PC-3 (cell line): ENCODE results near the gene SPHK1. TPM values are rescaled to one million over a fixed set of nuclear protein-coding genes. Genes with fewer than 3 reads are reported as not detected.

Experiments
- ATAC-seq: fragments of 200-7000 bp; cut with Tn5 transposase; 2 replicates; pipeline ENCODE4 v1.9.1; 2020; ENCODE audit warnings: mild to moderate bottlenecking, moderate library complexity
- BruUV-seq: library from RNA; stranded (reverse); fragments of 400-500 nt; replicated peaks from 2 replicates; lab custom pipeline; 2021; lab: Mats Ljungman, UMichigan
- CTCF ChIA-PET: fragments of 300-600 bp; sonication (Branson Sonifier 250); formaldehyde crosslinking; loops from one replicate; lab custom pipeline; 2022; ENCODE audit warnings: antibody characterized with exemption; lab: Charles Lee
- POLR2A ChIA-PET: fragments of 300-600 bp; sonication (Branson Sonifier 250); formaldehyde crosslinking; loops from one replicate; lab custom pipeline; 2022; ENCODE audit warnings: antibody characterized with exemption; ENCODE audit not compliant: unreplicated experiment; lab: Charles Lee
- DNase-seq: peaks from one replicate; pipeline ENCODE4 v3.0.0-alpha.2; 2015
- H2AFZ ChIP-seq: fragments of 300-600 bp; sonication (generic); 2 replicates; pipeline ENCODE4 v1.6.0; 2016; ENCODE audit warnings: antibody characterized with exemption, low read length
- H3F3A ChIP-seq: fragments of 300-600 bp; sonication (generic); one replicate; pipeline ENCODE4 v1.6.0; 2017; ENCODE audit warnings: antibody characterized with exemption, low read length, control low read depth, mild to moderate bottlenecking; ENCODE audit not compliant: unreplicated experiment
- H3K27ac ChIP-seq: fragments of 300-600 bp; sonication (generic); 2 replicates; pipeline ENCODE4 v1.5.1; 2016; ENCODE audit warnings: mild to moderate bottlenecking, low read length
- H3K27me3 ChIP-seq: fragments of 300-600 bp; sonication (generic); 2 replicates; pipeline ENCODE4 v1.6.1; 2016; ENCODE audit warnings: low read length, mixed read lengths
- H3K36me3 ChIP-seq: fragments of 300-600 bp; sonication (generic); 2 replicates; pipeline ENCODE4 v1.6.1; 2016; ENCODE audit warnings: low read depth, mixed run types, low read length, mixed read lengths
- H3K4me1 ChIP-seq: fragments of 300-600 bp; sonication (generic); 2 replicates; pipeline ENCODE4 v1.5.1; 2016; ENCODE audit warnings: low read length; ENCODE audit not compliant: insufficient read depth
- H3K4me2 ChIP-seq: fragments of 300-600 bp; sonication (generic); 2 replicates; pipeline ENCODE4 v1.6.0; 2016; ENCODE audit warnings: low read length
- H3K4me3 ChIP-seq: fragments of 300-600 bp; sonication (generic); 2 replicates; pipeline ENCODE4 v1.5.1; 2016; ENCODE audit warnings: mild to moderate bottlenecking, low read length, mixed read lengths
- H3K79me2 ChIP-seq: fragments of 300-600 bp; sonication (generic); 2 replicates; pipeline ENCODE4 v1.6.1; 2017; ENCODE audit warnings: low read length, mixed read lengths
- H3K9ac ChIP-seq: fragments of 300-600 bp; sonication (generic); 2 replicates; pipeline ENCODE4 v1.6.0; 2016; ENCODE audit warnings: mild to moderate bottlenecking, low read length
- H3K9me2 ChIP-seq: fragments of 300-600 bp; sonication (generic); replicated peaks from 2 replicates; pipeline ENCODE4 v1.6.1; 2016; ENCODE audit warnings: mixed run types, low read length, mixed read lengths
- H3K9me3 ChIP-seq: fragments of 300-600 bp; sonication (generic); 2 replicates; pipeline ENCODE4 v1.6.1; 2016; ENCODE audit warnings: low read length, mixed read lengths
- H4K20me1 ChIP-seq: fragments of 300-600 bp; sonication (generic); 2 replicates; pipeline ENCODE4 v1.6.1; 2016; ENCODE audit warnings: low read length, mixed read lengths
- CTCF ChIP-seq: fragments of 300-600 bp; sonication (generic); conservative IDR thresholded peaks from 2 replicates; pipeline ENCODE4 v1.5.1; 2017; ENCODE audit warnings: antibody characterized with exemption, low read depth, mild to moderate bottlenecking, low read length
- EZH2 ChIP-seq: fragments of 300-600 bp; sonication (generic); IDR thresholded peaks from one replicate; pipeline ENCODE4 v1.6.1; 2017; ENCODE audit warnings: antibody characterized with exemption, mild to moderate bottlenecking, low read length; ENCODE audit not compliant: unreplicated experiment
- EZH2phosphoT487 ChIP-seq: fragments of 300-600 bp; sonication (generic); IDR thresholded peaks from 2 replicates; pipeline ENCODE4 v1.6.1; 2018; ENCODE audit warnings: mild to moderate bottlenecking, antibody characterized with exemption, low read length, borderline replicate concordance
- intact Hi-C: fragments of 100-400 bp; cut with micrococcal nuclease; formaldehyde crosslinking; loops from 2 replicates; pipeline ENCODE4 v1.9.0; 2023
- total RNA-seq: library from RNA; depleted of rRNA; stranded (reverse); fragments of >200 nt; gene quantifications from 2 replicates; pipeline ENCODE4 v1.2.3, GENCODE V29; 2014

Gene SPHK1
- total RNA-seq, 1 experiment from 2014 or later = 54.2 TPM

GRCh38 chr17:76432712-76433336 is 48.4 kb downstream of the SPHK1 start:
- H3K4me1 ChIP-seq = peaks cover 12% of the 10 kb centered on the region
- ATAC-seq (peak; percentile 54; the same call in 1 of the 2 replicates), DNase-seq (peak; percentile 65)
- peaks cover 49% of the 10 kb centered on the region for H4K20me1 ChIP-seq
- no peaks in the 10 kb centered on the region for H3K27me3 ChIP-seq
- peaks cover 95% of the 10 kb centered on the region for H3K79me2 ChIP-seq
- H3K9ac ChIP-seq = no peak overlapping the region
- no peak overlapping the region for H3K4me3 ChIP-seq
- H3F3A ChIP-seq = no peaks in the 10 kb centered on the region
- no TSS peak for BruUV-seq
- TF ChIP-seq EZH2 (no peak), CTCF (peak; percentile 77), EZH2phosphoT487 (no peak)
- no peaks in the 10 kb centered on the region for H3K9me2 ChIP-seq
- H3K9me3 ChIP-seq = no peaks in the 10 kb centered on the region
- intact Hi-C loops = no loop called here
- no peak overlapping the region for H3K4me2 ChIP-seq
- H3K27ac ChIP-seq = no peak overlapping the region
- ChIA-PET CTCF (no interaction called here), POLR2A (no interaction called here)
- peaks cover 12% of the 10 kb centered on the region; the same call in 1 of the 2 replicates for H3K36me3 ChIP-seq
- no peak overlapping the region for H2AFZ ChIP-seq

- peaks cover 54% of the 10 kb centered on the region for H4K20me1 ChIP-seq
- H3K27ac ChIP-seq = no peak overlapping the region
- ChIA-PET CTCF (no interaction called here), POLR2A (no interaction called here)
- no TSS peak for BruUV-seq
- H3K36me3 ChIP-seq = peaks cover 12% of the 10 kb centered on the region; the same call in 1 of the 2 replicates
- no peak overlapping the region for H3K9ac ChIP-seq
- H3K27me3 ChIP-seq = no peaks in the 10 kb centered on the region
- no peak for ATAC-seq
- intact Hi-C loops = no loop called here
- no peak overlapping the region for H2AFZ ChIP-seq
- no peak overlapping the region for H3K4me3 ChIP-seq
- TF ChIP-seq EZH2phosphoT487 (no peak), EZH2 (no peak), CTCF (no peak)
- H3K9me2 ChIP-seq = no peaks in the 10 kb centered on the region
- no peaks in the 10 kb centered on the region for H3K9me3 ChIP-seq
- no peaks in the 10 kb centered on the region for H3F3A ChIP-seq
- H3K4me1 ChIP-seq = peaks cover 17% of the 10 kb centered on the region
- DNase-seq = no peak
- peaks cover 95% of the 10 kb centered on the region for H3K79me2 ChIP-seq
- H3K4me2 ChIP-seq = no peak overlapping the region
Observed at GRCh38 chr17:76433693-76434092, 49.3 kb downstream of the SPHK1 start.

GRCh38 chr17:76434870-76435269 is 50.5 kb downstream of the SPHK1 start:
- intact Hi-C loops = no loop called here
- Histone ChIP-seq H3K9me3 (no peaks in the 10 kb centered on the region), H3K79me2 (peaks cover 98% of the 10 kb centered on the region), H3K4me2 (no peak overlapping the region), H3K27me3 (no peaks in the 10 kb centered on the region), H2AFZ (no peak overlapping the region), H3K36me3 (peaks cover 12% of the 10 kb centered on the region; the same call in 1 of the 2 replicates), H3K9ac (no peak overlapping the region), H3F3A (no peaks in the 10 kb centered on the region), H3K27ac (no peak overlapping the region), H3K4me3 (no peak overlapping the region), H3K9me2 (no peaks in the 10 kb centered on the region), H3K4me1 (peaks cover 29% of the 10 kb centered on the region), H4K20me1 (peaks cover 60% of the 10 kb centered on the region)
- no TSS peak for BruUV-seq
- ChIA-PET CTCF (interaction anchor here (0.6 kb wide), 1 partner anchor 26 kb away, joined by 3 read pairs; no protein-coding TSS in a partner anchor), POLR2A (no interaction called here)
- DNase-seq (peak; percentile 58), ATAC-seq (peak; percentile 53)
- TF ChIP-seq CTCF (no peak), EZH2phosphoT487 (no peak), EZH2 (no peak)
